Esophagus muscularis mucosa (tissue), 4 donors: ENCODE measurements around the gene EPB41. TPM values are rescaled to one million over a fixed set of nuclear protein-coding genes. Genes with fewer than 3 reads are reported as not detected.
"Not testable (repeated sequence)": the region's sequence is repeated elsewhere in the genome, so short reads cannot be mapped to it uniquely, and the experiment has no call there.

ENCODE experiments used
- DNase-seq: peaks from one replicate; pipeline ENCODE4 v3.0.0-alpha.2; 2017; ENCODE audit errors: extremely low spot score
- H3K27ac ChIP-seq, 4 donors: fragments of 200-600 bp; sonication (generic); replicated peaks in 1 of 4; 1 replicate in 3 of 4; 2 replicates in 1 of 4; pipeline ENCODE4 v1.5.1; 2016 to 2019; ENCODE audit warnings: mild to moderate bottlenecking in 1 of 4
- H3K27me3 ChIP-seq, 4 donors: fragments of 200-600 bp; sonication (generic); one replicate each; pipeline versions ENCODE4 v1.5.1 to v1.6.0; 2016 to 2019
- H3K36me3 ChIP-seq, 4 donors: fragments of 200-600 bp; sonication (generic); one replicate each; pipeline ENCODE4 v1.5.1; 2016 to 2019
- H3K4me1 ChIP-seq, 4 donors: fragments of 200-600 bp; sonication (generic); one replicate each; pipeline ENCODE4 v1.5.1; 2016 to 2019
- H3K4me3 ChIP-seq, 4 donors: fragments of 200-600 bp; sonication (generic); 1 replicate in 2 of 4; 2 replicates in 2 of 4; pipeline ENCODE4 v1.5.1; 2016 to 2019; ENCODE audit warnings: mild to moderate bottlenecking in 4 of 4, moderate library complexity in 1 of 4
- H3K9me3 ChIP-seq, 4 donors: fragments of 200-600 bp; sonication (generic); 1 replicate in 3 of 4; 2 replicates in 1 of 4; pipeline ENCODE4 v1.5.1; 2016 to 2019
- CTCF ChIP-seq, 3 experiments: fragments of 200-600 bp in 2 of 3; fragments of 450-650 bp in 1 of 3; sonication (generic) in 2 of 3; IDR thresholded peaks; one replicate each; pipeline ENCODE4 v1.5.1; 2017 to 2019; ENCODE audit warnings: antibody characterized with exemption in 3 of 3, mild to moderate bottlenecking in 2 of 3, moderate library complexity in 1 of 3
- EP300 ChIP-seq: sonication (generic); formaldehyde crosslinking; IDR thresholded peaks from one replicate; pipeline ENCODE4 v1.6.1; 2017; ENCODE audit warnings: antibody characterized with exemption
- POLR2A ChIP-seq: fragments of 450-650 bp; IDR thresholded peaks from one replicate; pipeline ENCODE4 v1.6.1; 2017; ENCODE audit warnings: antibody characterized with exemption, moderate library complexity, mild to moderate bottlenecking, low read depth
- POLR2AphosphoS5 ChIP-seq, 2 donors: sonication (generic); formaldehyde crosslinking; IDR thresholded peaks; one replicate each; pipeline ENCODE4 v1.6.1; 2017; ENCODE audit warnings: antibody characterized with exemption in 2 of 2
- WGBS: methylation state at CpG from one replicate; pipeline ENCODE4 v1.1.5; 2018; 5-methylcytosine and 5-hydroxymethylcytosine counted together
- intact Hi-C: fragments of 100-400 bp; cut with DNase I; formaldehyde crosslinking; loops from one replicate; pipeline ENCODE4 v1.15.1; 2023
- total RNA-seq, 4 donors: library from RNA; depleted of rRNA; stranded (reverse); fragments of >200 nt; gene quantifications; one replicate each; pipeline versions ENCODE4 v1.1.0 to v1.2.1, GENCODE V29; 2016

Gene EPB41
- total RNA-seq, 4 donors from 2014 or later: 18.2 to 24.6 (median 18.5) TPM

GRCh38 chr1:29094954-29095353 lies 180.6 kb downstream of the EPB41 start:
- no peak overlapping the region for H3K4me3 ChIP-seq
- no peak for DNase-seq
- H3K9me3 ChIP-seq: no peaks in the 10 kb centered on the region
- no peak overlapping the region for H3K27ac ChIP-seq
- peaks cover 0 to 20% (median 8%) of the 10 kb centered on the region in 4 donors for H3K36me3 ChIP-seq
- no peak for TF ChIP-seq POLR2A
- TF ChIP-seq CTCF (IDR thresholded peaks at IDR 0.05): no peak
- TF ChIP-seq EP300: no peak
- no peak for TF ChIP-seq POLR2AphosphoS5 (IDR thresholded peaks at IDR 0.05)
- H3K27me3 ChIP-seq: no peaks in the 10 kb centered on the region
- WGBS: 77% methylated on average over 1 of the region's 1 CpG
- intact Hi-C loops: no loop called here
- no peaks in the 10 kb centered on the region for H3K4me1 ChIP-seq

- Histone ChIP-seq H3K4me1 (no peaks in the 10 kb centered on the region), H3K9me3 (no peaks in the 10 kb centered on the region), H3K27me3 (no peaks in the 10 kb centered on the region), H3K4me3 (no peak overlapping the region), H3K36me3 (peaks cover 0 to 28% (median 13%) of the 10 kb centered on the region in 4 donors), H3K27ac (no peak overlapping the region)
- DNase-seq: no peak
- no peak for TF ChIP-seq CTCF (IDR thresholded peaks at IDR 0.05)
- TF ChIP-seq POLR2A: no peak
- no peak for TF ChIP-seq EP300
- no peak for TF ChIP-seq POLR2AphosphoS5 (IDR thresholded peaks at IDR 0.05)
- WGBS: 67% methylated on average over 4 of the region's 4 CpGs
- intact Hi-C loops: no loop called here
Measured at GRCh38 chr1:29096231-29096886, 182.0 kb downstream of the EPB41 start.

GRCh38 chr1:29099286-29099685 lies 184.9 kb downstream of the EPB41 start:
- intact Hi-C loops: no loop called here
- Histone ChIP-seq H3K4me3 (no peak overlapping the region), H3K36me3 (peaks cover 0 to 29% (median 18%) of the 10 kb centered on the region in 4 donors), H3K27ac (no peak overlapping the region), H3K4me1 (no peaks in the 10 kb centered on the region), H3K9me3 (no peaks in the 10 kb centered on the region), H3K27me3 (no peaks in the 10 kb centered on the region)
- TF ChIP-seq CTCF (IDR thresholded peaks at IDR 0.05): no peak
- TF ChIP-seq POLR2A: no peak
- TF ChIP-seq EP300: no peak
- TF ChIP-seq POLR2AphosphoS5 (IDR thresholded peaks at IDR 0.05): no peak
- 90% methylated on average over 4 of the region's 4 CpGs for WGBS
- DNase-seq: no peak

GRCh38 chr1:29100487-29100886 lies 186.1 kb downstream of the EPB41 start:
- 92% methylated on average over 1 of the region's 1 CpG for WGBS
- Histone ChIP-seq H3K36me3 (peaks cover 0 to 29% (median 18%) of the 10 kb centered on the region in 4 donors), H3K9me3 (no peaks in the 10 kb centered on the region), H3K27me3 (no peaks in the 10 kb centered on the region), H3K27ac (no peak overlapping the region), H3K4me1 (no peaks in the 10 kb centered on the region), H3K4me3 (no peak overlapping the region)
- TF ChIP-seq POLR2AphosphoS5 (IDR thresholded peaks at IDR 0.05): no peak
- intact Hi-C loops: no loop called here
- DNase-seq: no peak

GRCh38 chr1:29105822-29106221 lies 191.5 kb downstream of the EPB41 start:
- no peaks in the 10 kb centered on the region for H3K4me1 ChIP-seq
- H3K27ac ChIP-seq: no peak overlapping the region
- intact Hi-C loops: no loop called here
- H3K27me3 ChIP-seq: no peaks in the 10 kb centered on the region
- peak; percentile 17 for DNase-seq
- TF ChIP-seq CTCF (IDR thresholded peaks at IDR 0.05) (no peak), EP300 (no peak), POLR2A (no peak), POLR2AphosphoS5 (IDR thresholded peaks at IDR 0.05) (no peak)
- WGBS: 94% methylated on average over 6 of the region's 6 CpGs
- H3K36me3 ChIP-seq: peaks cover 0 to 27% (median 8%) of the 10 kb centered on the region in 4 donors
- no peaks in the 10 kb centered on the region for H3K9me3 ChIP-seq
- H3K4me3 ChIP-seq: no peak overlapping the region

- intact Hi-C loops, H3K9me3 ChIP-seq, DNase-seq, H3K4me1 ChIP-seq, H3K27me3 ChIP-seq, H3K4me3 ChIP-seq, H3K27ac ChIP-seq: not testable (repeated sequence)
- WGBS: 92% methylated on average over 6 of the region's 6 CpGs
- H3K36me3 ChIP-seq: peaks cover 0 to 26% (median 11%) of the 10 kb centered on the region in 4 donors
Measured at GRCh38 chr1:29108041-29108440, 193.7 kb downstream of the EPB41 start.
